Kidney epithelial cell (primary cell): ENCODE data around the gene LRP5. TPM values are rescaled to one million over a fixed set of nuclear protein-coding genes. Genes with fewer than 3 reads are reported as not detected.
A peak's percentile ranks its signal among the peaks of the same experiment; 100 is the strongest.

Source experiments
- DNase-seq: peaks from one replicate; pipeline ENCODE4 v3.0.0-alpha.2; 2010; ENCODE audit warnings: low read depth
- H3K27me3 ChIP-seq: 2 replicates; pipeline ENCODE4 v1.6.0; 2011; ENCODE audit warnings: low read length; ENCODE audit not compliant: control insufficient read depth, insufficient read depth
- H3K36me3 ChIP-seq: 2 replicates; pipeline ENCODE4 v1.5.1; 2011; ENCODE audit warnings: low read length; ENCODE audit not compliant: control insufficient read depth, insufficient read depth
- H3K4me3 ChIP-seq: 2 replicates; pipeline ENCODE4 v1.5.1; 2011; ENCODE audit warnings: low read depth, mild to moderate bottlenecking, control low read depth, low read length
- CTCF ChIP-seq: IDR thresholded peaks from 2 replicates; pipeline ENCODE4 v1.5.1; 2011; ENCODE audit warnings: mild to moderate bottlenecking, moderate library complexity, low read length, control low read depth, inconsistent platforms; ENCODE audit not compliant: insufficient read depth, poor library complexity, severe bottlenecking
- total RNA-seq: library from RNA; depleted of rRNA; stranded (reverse); fragments of >200 nt; gene quantifications from 2 replicates; pipeline ENCODE4 v1.2.3, GENCODE V29; 2015

Gene LRP5
- total RNA-seq, 1 donor from 2014 or later: 31.6 TPM

DNA sequence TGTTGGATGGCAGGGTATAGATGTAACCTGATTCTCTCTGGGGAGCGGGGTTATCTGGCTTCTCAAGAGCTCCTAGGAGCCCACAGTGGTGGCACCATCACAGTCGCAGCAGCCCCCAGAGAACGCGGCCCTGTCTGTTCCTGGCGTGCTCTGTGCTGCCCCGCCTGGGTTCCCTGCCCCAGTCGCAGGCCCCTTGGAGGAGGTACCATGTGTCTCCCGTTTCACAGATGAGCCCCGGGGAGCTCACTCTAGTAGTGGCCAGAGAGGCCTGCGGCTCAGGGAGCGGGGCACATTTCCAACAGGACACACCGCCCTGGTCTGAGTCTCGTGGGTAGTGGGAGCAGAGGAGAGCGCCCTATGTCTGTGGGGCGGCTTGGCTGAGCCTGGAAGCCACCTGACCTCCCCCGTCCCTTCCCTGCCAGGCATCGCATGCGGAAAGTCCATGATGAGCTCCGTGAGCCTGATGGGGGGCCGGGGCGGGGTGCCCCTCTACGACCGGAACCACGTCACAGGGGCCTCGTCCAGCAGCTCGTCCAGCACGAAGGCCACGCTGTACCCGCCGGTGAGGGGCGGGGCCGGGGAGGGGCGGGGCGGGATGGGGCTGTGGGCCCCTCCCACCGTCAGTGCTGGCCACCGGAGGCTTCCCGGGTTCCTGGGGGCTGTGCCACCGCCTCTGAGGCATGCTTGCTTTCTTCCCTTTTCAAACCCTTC is 127.1 kb downstream of the LRP5 start:
- no peak overlapping the region for H3K4me3 ChIP-seq
- no peak for DNase-seq
- no peak for TF ChIP-seq CTCF
- H3K36me3 ChIP-seq: peaks cover 2% of the 10 kb centered on the region
- no peaks in the 10 kb centered on the region for H3K27me3 ChIP-seq

- Histone ChIP-seq H3K36me3 (peaks cover 2% of the 10 kb centered on the region), H3K27me3 (no peaks in the 10 kb centered on the region), H3K4me3 (no peak overlapping the region)
- TF ChIP-seq CTCF: no peak
- no peak for DNase-seq
Observed at GRCh38 chr11:68440224-68440623, 127.8 kb downstream of the LRP5 start.

- peak; percentile 32 for DNase-seq
- no peaks in the 10 kb centered on the region for H3K27me3 ChIP-seq
- peaks cover 2% of the 10 kb centered on the region for H3K36me3 ChIP-seq
- H3K4me3 ChIP-seq: no peak overlapping the region
- TF ChIP-seq CTCF: no peak
Observed at GRCh38 chr11:68441466-68442230, 129.3 kb downstream of the LRP5 start.

DNA sequence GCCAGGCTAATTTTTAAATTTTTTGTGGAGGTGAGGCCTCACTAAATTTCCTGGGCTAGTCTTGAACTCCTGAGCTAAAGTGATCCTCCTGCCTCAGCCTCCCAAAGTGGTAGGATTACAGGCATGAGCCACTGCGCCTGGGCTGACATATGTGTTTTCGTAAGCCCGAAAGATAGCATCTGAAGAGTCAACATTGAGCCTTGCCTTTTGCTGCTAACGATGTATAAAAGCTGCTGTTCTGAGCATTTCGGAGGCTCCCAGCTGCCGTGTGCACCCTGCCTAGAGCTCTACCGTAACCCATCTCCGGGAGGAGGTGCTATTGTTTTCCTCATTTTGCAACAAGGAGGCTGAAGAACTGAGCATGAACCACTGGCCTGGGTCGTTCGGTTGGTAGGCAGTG is 130.0 kb downstream of the LRP5 start:
- peaks cover 2% of the 10 kb centered on the region for H3K36me3 ChIP-seq
- no peak overlapping the region for H3K4me3 ChIP-seq
- DNase-seq: no peak
- TF ChIP-seq CTCF: no peak
- H3K27me3 ChIP-seq: no peaks in the 10 kb centered on the region

- no peak overlapping the region for H3K4me3 ChIP-seq
- no peak for DNase-seq
- H3K36me3 ChIP-seq: peaks cover 3% of the 10 kb centered on the region
- no peak for TF ChIP-seq CTCF
- no peaks in the 10 kb centered on the region for H3K27me3 ChIP-seq
Observed at GRCh38 chr11:68444566-68444965, 132.2 kb downstream of the LRP5 start.

GRCh38 chr11:68445531-68446035 is 133.2 kb downstream of the LRP5 start:
- no peak overlapping the region for H3K4me3 ChIP-seq
- TF ChIP-seq CTCF: no peak
- peaks cover 1% of the 10 kb centered on the region for H3K36me3 ChIP-seq
- no peak for DNase-seq
- no peaks in the 10 kb centered on the region for H3K27me3 ChIP-seq
